Endothelial cell of umbilical vein (primary cell): ENCODE results near the gene SFT2D1.

ENCODE experiments used
- EZH2 ChIP-seq: IDR thresholded peaks from 2 replicates; pipeline ENCODE4 v1.6.1; 2012; ENCODE audit warnings: borderline replicate concordance, low read depth, mild to moderate bottlenecking, moderate library complexity, low read length, inconsistent platforms; ENCODE audit not compliant: severe bottlenecking
- FOS ChIP-seq: IDR thresholded peaks from 2 replicates; pipeline ENCODE4 v1.6.1; 2011; ENCODE audit warnings: mild to moderate bottlenecking, low read length, moderate library complexity, borderline replicate concordance; ENCODE audit not compliant: insufficient read depth
- POLR2A ChIP-seq: IDR thresholded peaks from 2 replicates; pipeline ENCODE4 v1.6.1; 2012; ENCODE audit warnings: low read depth, mild to moderate bottlenecking, control low read depth, low read length

- TF ChIP-seq POLR2A (no peak), EZH2 (no peak), FOS (no peak)
Observed at GRCh38 chr6:166275714-166276166, 66.6 kb downstream of the SFT2D1 start.
